Fibroblast of lung (primary cell): ENCODE measurements around the gene RWDD4. TPM values are rescaled to one million over a fixed set of nuclear protein-coding genes. Genes with fewer than 3 reads are reported as not detected.

Experiments
- DNase-seq, 2 donors: peaks; one replicate each; pipeline versions ENCODE4 v3.0.0 to v3.0.0-alpha.2; 2010; ENCODE audit warnings: low read depth in 2 of 2
- H2AFZ ChIP-seq: 2 replicates; pipeline ENCODE4 v1.5.1; 2012; ENCODE audit warnings: low read length, control low read depth, inconsistent platforms
- H3K27ac ChIP-seq: 2 replicates; pipeline ENCODE4 v1.5.1; 2011; ENCODE audit warnings: low read length, control low read depth; ENCODE audit not compliant: insufficient read depth
- H3K27me3 ChIP-seq: 2 replicates; pipeline ENCODE4 v1.5.1; 2011; ENCODE audit warnings: mild to moderate bottlenecking, low read length; ENCODE audit not compliant: control insufficient read depth, insufficient read depth
- H3K36me3 ChIP-seq: 2 replicates; pipeline ENCODE4 v1.5.1; 2011; ENCODE audit warnings: low read length; ENCODE audit not compliant: control insufficient read depth, insufficient read depth
- H3K4me1 ChIP-seq: 2 replicates; pipeline ENCODE4 v1.5.1; 2011; ENCODE audit warnings: low read length; ENCODE audit not compliant: control insufficient read depth, insufficient read depth; ENCODE audit errors: extremely low read depth
- H3K4me2 ChIP-seq: 2 replicates; pipeline ENCODE4 v1.5.1; 2011; ENCODE audit warnings: low read length, control low read depth; ENCODE audit not compliant: insufficient read depth; ENCODE audit errors: extremely low read depth
- H3K4me3 ChIP-seq, 4 experiments: fragments of 200-600 bp in 1 of 4; sonication (generic) in 1 of 4; replicated peaks in 1 of 4; 2 replicates each; pipeline ENCODE4 v1.5.1; 2011 to 2016; ENCODE audit warnings: low read length in 4 of 4, low read depth in 3 of 4, mild to moderate bottlenecking in 3 of 4, control low read depth in 2 of 4, inconsistent platforms in 1 of 4, mixed read lengths in 1 of 4; ENCODE audit not compliant: insufficient read depth in 1 of 4; ENCODE audit errors: control extremely low read depth in 1 of 4
- H3K79me2 ChIP-seq: 2 replicates; pipeline ENCODE4 v1.5.1; 2012; ENCODE audit warnings: mild to moderate bottlenecking, low read length, inconsistent platforms; ENCODE audit not compliant: control insufficient read depth, insufficient read depth
- H3K9ac ChIP-seq: 2 replicates; pipeline ENCODE4 v1.5.1; 2011; ENCODE audit warnings: mild to moderate bottlenecking, low read length, control low read depth; ENCODE audit not compliant: insufficient read depth
- H3K9me3 ChIP-seq: 2 replicates; pipeline ENCODE4 v1.5.1; 2012; ENCODE audit warnings: low read depth, low read length; ENCODE audit not compliant: control insufficient read depth, insufficient read depth
- H4K20me1 ChIP-seq: 2 replicates; pipeline ENCODE4 v1.5.1; 2011; ENCODE audit warnings: low read length; ENCODE audit not compliant: control insufficient read depth, insufficient read depth; ENCODE audit errors: extremely low read depth
- CTCF ChIP-seq, 2 donors: IDR thresholded peaks in 1 of 2; conservative IDR thresholded peaks in 1 of 2; 1 replicate in 1 of 2; 2 replicates in 1 of 2; pipeline ENCODE4 v1.5.1; 2011 to 2012; ENCODE audit warnings: low read length in 2 of 2, control low read depth in 1 of 2, inconsistent platforms in 1 of 2, low read depth in 1 of 2, mild to moderate bottlenecking in 1 of 2
- EZH2 ChIP-seq: IDR thresholded peaks from 2 replicates; pipeline ENCODE4 v1.5.1; 2012; ENCODE audit warnings: low read length, control low read depth, mild to moderate bottlenecking; ENCODE audit errors: missing control alignments
- polyA plus RNA-seq, 2 donors: library from polyadenylated mRNA; depleted of rRNA in 1 of 2; stranded (reverse) in 1 of 2; unstranded in 1 of 2; fragments of >200 nt; gene quantifications; 2 replicates each; pipeline ENCODE4 v1.2.1, GENCODE V29; 2011 to 2012; ENCODE audit warnings: missing spikeins in 1 of 2
- total RNA-seq: library from RNA; depleted of rRNA; stranded (reverse); fragments of >200 nt; gene quantifications from 2 replicates; pipeline ENCODE4 v1.2.1, GENCODE V29; 2014

RWDD4 gene
- total and polyA plus RNA-seq, 2 donors (not counting 1 experiment from before 2014, with no cell fraction given): 17.8 to 20.7 TPM

DNA sequence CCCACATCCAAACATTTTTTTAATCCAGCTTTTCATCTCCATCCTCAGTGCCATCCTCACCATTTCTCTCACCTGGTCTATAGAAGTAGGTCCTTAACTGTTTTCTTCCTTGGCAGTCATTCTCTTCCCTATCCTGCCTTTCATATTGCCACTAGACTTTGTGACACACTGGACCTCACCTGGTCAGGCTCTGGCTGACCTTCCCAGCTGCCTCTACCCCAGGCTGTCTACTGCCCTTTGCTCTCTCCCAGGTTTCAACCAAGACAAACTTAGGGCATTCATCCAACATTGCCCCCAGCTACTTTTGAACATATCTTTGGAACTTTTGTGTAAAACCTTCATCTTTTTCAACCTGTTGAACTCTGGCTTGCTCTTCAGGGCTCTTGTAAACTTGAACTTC is 39.9 kb upstream of the RWDD4 start:
- DNase-seq: no peak
- Histone ChIP-seq H3K9ac (no peak overlapping the region), H3K27ac (no peak overlapping the region), H3K4me1 (no peaks in the 10 kb centered on the region), H3K79me2 (no peaks in the 10 kb centered on the region), H3K4me3 (no peak overlapping the region), H2AFZ (no peak overlapping the region), H4K20me1 (no peaks in the 10 kb centered on the region), H3K36me3 (peaks cover 3% of the 10 kb centered on the region), H3K4me2 (no peak overlapping the region), H3K9me3 (no peaks in the 10 kb centered on the region), H3K27me3 (no peaks in the 10 kb centered on the region)
- no peak for TF ChIP-seq EZH2
- TF ChIP-seq CTCF (conservative IDR thresholded peaks at IDR 0.05 in 1 of 2, IDR thresholded peaks at IDR 0.05 in 1 of 2; ENCODE audit: low read depth in 1 of 2, low read length in 2 of 2): no peak

DNA sequence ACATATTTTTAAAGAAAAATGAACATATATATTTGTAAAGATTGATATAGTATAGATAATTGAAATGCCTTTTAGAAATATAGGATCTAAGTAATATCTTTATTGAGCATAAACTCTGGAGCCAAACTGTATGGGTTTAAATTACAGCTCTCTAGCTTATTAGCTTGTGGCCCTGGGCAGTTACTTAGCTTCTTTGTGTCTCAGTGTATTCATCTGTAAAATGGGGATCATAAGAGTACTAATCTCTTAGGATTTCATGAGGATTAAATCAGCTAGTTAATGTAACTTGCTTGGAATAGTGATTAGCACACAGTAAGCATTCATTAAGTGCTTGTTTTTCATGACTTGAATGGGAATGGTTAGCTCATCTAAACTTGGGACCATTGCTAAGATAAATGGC is 32.9 kb upstream of the RWDD4 start:
- TF ChIP-seq EZH2 (no peak), CTCF (conservative IDR thresholded peaks at IDR 0.05 in 1 of 2, IDR thresholded peaks at IDR 0.05 in 1 of 2; ENCODE audit: low read depth in 1 of 2, low read length in 2 of 2) (no peak)
- peaks cover 4% of the 10 kb centered on the region for H3K36me3 ChIP-seq

GRCh38 chr4:183691006-183691405 is 32.0 kb upstream of the RWDD4 start:
- TF ChIP-seq CTCF (conservative IDR thresholded peaks at IDR 0.05 in 1 of 2, IDR thresholded peaks at IDR 0.05 in 1 of 2; ENCODE audit: low read depth in 1 of 2, low read length in 2 of 2): no peak
- no peak for TF ChIP-seq EZH2
- no peak for DNase-seq
- H3K36me3 ChIP-seq: peaks cover 3% of the 10 kb centered on the region

More for the DNA sequence above, 32.9 kb upstream of the RWDD4 start:
- Histone ChIP-seq H3K9ac (no peak overlapping the region), H3K9me3 (no peaks in the 10 kb centered on the region), H2AFZ (no peak overlapping the region), H3K4me2 (no peak overlapping the region), H3K79me2 (no peaks in the 10 kb centered on the region), H3K4me1 (no peaks in the 10 kb centered on the region), H3K4me3 (no peak overlapping the region), H3K27me3 (no peaks in the 10 kb centered on the region), H3K27ac (no peak overlapping the region), H4K20me1 (no peaks in the 10 kb centered on the region)
- no peak for DNase-seq

More at GRCh38 chr4:183691006-183691405, 32.0 kb upstream of the RWDD4 start:
- Histone ChIP-seq H3K9me3 (no peaks in the 10 kb centered on the region), H3K79me2 (no peaks in the 10 kb centered on the region), H3K4me2 (no peak overlapping the region), H3K27me3 (no peaks in the 10 kb centered on the region), H4K20me1 (no peaks in the 10 kb centered on the region), H3K4me1 (no peaks in the 10 kb centered on the region), H3K9ac (no peak overlapping the region), H3K4me3 (no peak overlapping the region), H3K27ac (no peak overlapping the region), H2AFZ (no peak overlapping the region)
